Uterus (tissue), 2 donors: ENCODE results near the gene MOB3B.

Source experiments
- POLR2A ChIP-seq, 2 donors: fragments of 450-650 bp; IDR thresholded peaks; one replicate each; pipeline ENCODE4 v1.6.1; 2016; ENCODE audit warnings: antibody characterized with exemption in 2 of 2, mild to moderate bottlenecking in 1 of 2, moderate library complexity in 1 of 2
- TF ChIP-seq, protein P1 (sequence below), 4 experiments: fragments of 200-600 bp in 2 of 4; fragments of 450-650 bp in 2 of 4; sonication (generic) in 2 of 4; IDR thresholded peaks; one replicate each; pipeline ENCODE4 v1.5.1; 2016 to 2019; ENCODE audit warnings: antibody characterized with exemption in 4 of 4, mild to moderate bottlenecking in 2 of 4, moderate library complexity in 1 of 4

DNA sequence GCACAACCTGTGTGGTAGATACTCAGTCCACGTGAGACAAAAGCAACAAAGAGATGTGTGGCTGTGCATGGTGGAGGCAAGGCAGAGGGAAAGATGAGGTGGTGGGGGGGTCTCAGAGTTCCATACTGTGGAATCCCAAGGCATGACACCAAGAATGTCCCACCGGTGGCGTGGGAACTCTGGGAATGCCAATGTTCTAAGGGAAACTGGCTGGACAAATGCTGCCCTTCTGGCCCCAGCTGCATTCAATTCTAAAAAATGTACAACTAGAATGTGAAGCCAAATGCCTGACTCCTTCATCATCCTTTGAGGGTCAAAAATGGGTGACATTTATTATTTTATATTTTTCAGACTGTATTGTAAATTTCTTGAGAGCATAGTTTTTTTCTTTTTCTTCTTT, 174.4 kb downstream of the MOB3B start:
- TF ChIP-seq, protein P1, sequence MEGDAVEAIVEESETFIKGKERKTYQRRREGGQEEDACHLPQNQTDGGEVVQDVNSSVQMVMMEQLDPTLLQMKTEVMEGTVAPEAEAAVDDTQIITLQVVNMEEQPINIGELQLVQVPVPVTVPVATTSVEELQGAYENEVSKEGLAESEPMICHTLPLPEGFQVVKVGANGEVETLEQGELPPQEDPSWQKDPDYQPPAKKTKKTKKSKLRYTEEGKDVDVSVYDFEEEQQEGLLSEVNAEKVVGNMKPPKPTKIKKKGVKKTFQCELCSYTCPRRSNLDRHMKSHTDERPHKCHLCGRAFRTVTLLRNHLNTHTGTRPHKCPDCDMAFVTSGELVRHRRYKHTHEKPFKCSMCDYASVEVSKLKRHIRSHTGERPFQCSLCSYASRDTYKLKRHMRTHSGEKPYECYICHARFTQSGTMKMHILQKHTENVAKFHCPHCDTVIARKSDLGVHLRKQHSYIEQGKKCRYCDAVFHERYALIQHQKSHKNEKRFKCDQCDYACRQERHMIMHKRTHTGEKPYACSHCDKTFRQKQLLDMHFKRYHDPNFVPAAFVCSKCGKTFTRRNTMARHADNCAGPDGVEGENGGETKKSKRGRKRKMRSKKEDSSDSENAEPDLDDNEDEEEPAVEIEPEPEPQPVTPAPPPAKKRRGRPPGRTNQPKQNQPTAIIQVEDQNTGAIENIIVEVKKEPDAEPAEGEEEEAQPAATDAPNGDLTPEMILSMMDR (IDR thresholded peaks at IDR 0.05): no peak
- no peak for TF ChIP-seq POLR2A (IDR thresholded peaks at IDR 0.05)
